Globus pallidus (tissue), 1 donor: Measurements from ENCODE around the gene SHMT2.
"Not testable (repeated sequence)": the region's sequence is repeated elsewhere in the genome, so short reads cannot be mapped to it uniquely, and the experiment has no call there.

Experiments
- DNase-seq: peaks from one replicate; pipeline ENCODE4 v3.0.0-alpha.2; 2015; ENCODE audit warnings: low spot score

Gene SHMT2

GRCh38 chr12:57266681-57267080, 37.2 kb downstream of the SHMT2 start:
- DNase-seq: no peak

- DNase-seq: no peak
These were observed 38.8 kb downstream of the SHMT2 start for GRCh38 chr12:57268264-57268663.

GRCh38 chr12:57270966-57271470, 41.5 kb downstream of the SHMT2 start:
- DNase-seq: no peak

- no peak for DNase-seq
These were observed 43.0 kb downstream of the SHMT2 start for GRCh38 chr12:57272337-57273151.

- DNase-seq: no peak
These were observed 44.0 kb downstream of the SHMT2 start for GRCh38 chr12:57273516-57273915.

GRCh38 chr12:57276233-57276632, 46.7 kb downstream of the SHMT2 start:
- DNase-seq: not testable (repeated sequence)

- no peak for DNase-seq
These were observed 47.5 kb downstream of the SHMT2 start for GRCh38 chr12:57276935-57277563.

- DNase-seq: no peak
These were observed 49.2 kb downstream of the SHMT2 start for GRCh38 chr12:57278465-57279381.

GRCh38 chr12:57280211-57281062, 50.9 kb downstream of the SHMT2 start:
- no peak for DNase-seq

GRCh38 chr12:57282073-57282472, 52.6 kb downstream of the SHMT2 start:
- not testable (repeated sequence) for DNase-seq
